Chondrocyte (in vitro differentiated cells): ENCODE data around the gene IDI1. TPM values are rescaled to one million over a fixed set of nuclear protein-coding genes. Genes with fewer than 3 reads are reported as not detected.
A peak's percentile ranks its signal among the peaks of the same experiment; 100 is the strongest.

Experiments used
- DNase-seq: peaks from one replicate; pipeline ENCODE4 v3.0.0; 2021; ENCODE audit warnings: mixed read lengths, low spot score
- H3K27ac Mint-ChIP-seq: one replicate; pipeline ENCODE4 v1.8.0; 2021; ENCODE audit warnings: mild to moderate bottlenecking, moderate library complexity, mixed read lengths; ENCODE audit not compliant: unreplicated experiment
- H3K27me3 Mint-ChIP-seq: 2 replicates; pipeline ENCODE4 v1.8.0; 2021; ENCODE audit warnings: low read depth, mixed read lengths
- H3K36me3 Mint-ChIP-seq: 2 replicates; pipeline ENCODE4 v1.8.0; 2021; ENCODE audit warnings: low read depth, mixed read lengths
- H3K4me1 Mint-ChIP-seq: 2 replicates; pipeline ENCODE4 v1.8.0; 2021; ENCODE audit warnings: low read depth, mild to moderate bottlenecking, mixed read lengths
- H3K4me3 Mint-ChIP-seq: one replicate; pipeline ENCODE4 v1.8.0; 2021; ENCODE audit warnings: mild to moderate bottlenecking, moderate library complexity, mixed read lengths; ENCODE audit not compliant: unreplicated experiment
- H3K9me3 Mint-ChIP-seq: 2 replicates; pipeline ENCODE4 v1.8.0; 2021; ENCODE audit warnings: low read depth, mixed read lengths
- long read RNA-seq: library from polyadenylated mRNA; stranded (forward); transcript quantifications from one replicate; pipeline ENCODE4 v2.0.0, GENCODE V29; 2021
- total RNA-seq: library from RNA; stranded (reverse); gene quantifications from 3 replicates; pipeline ENCODE4 v1.2.1, GENCODE V29; 2021
- TF ChIP-seq, protein P1 (sequence below): fragments of 200-600 bp; sonication (generic); IDR thresholded peaks from 2 replicates; pipeline ENCODE4 v1.5.0; 2021; ENCODE audit warnings: antibody characterized with exemption, mild to moderate bottlenecking, moderate library complexity

IDI1 gene
- total RNA-seq, result 39.0 to 45.7 TPM (median 40.6 TPM) in 3 replicates
- long read RNA-seq, transcript IDI1-201 (5 exons, 2,301 nt), result major isoform, 104 of 183 reads
- long read RNA-seq, transcript IDI1-205 (4 exons, 1,066 nt), result minor isoform, 48 of 183 reads
- long read RNA-seq, partial matches to known transcripts, result 16 of 183 reads
- long read RNA-seq, other reads (novel, unspliced or antisense), result 15 of 183 reads

DNA sequence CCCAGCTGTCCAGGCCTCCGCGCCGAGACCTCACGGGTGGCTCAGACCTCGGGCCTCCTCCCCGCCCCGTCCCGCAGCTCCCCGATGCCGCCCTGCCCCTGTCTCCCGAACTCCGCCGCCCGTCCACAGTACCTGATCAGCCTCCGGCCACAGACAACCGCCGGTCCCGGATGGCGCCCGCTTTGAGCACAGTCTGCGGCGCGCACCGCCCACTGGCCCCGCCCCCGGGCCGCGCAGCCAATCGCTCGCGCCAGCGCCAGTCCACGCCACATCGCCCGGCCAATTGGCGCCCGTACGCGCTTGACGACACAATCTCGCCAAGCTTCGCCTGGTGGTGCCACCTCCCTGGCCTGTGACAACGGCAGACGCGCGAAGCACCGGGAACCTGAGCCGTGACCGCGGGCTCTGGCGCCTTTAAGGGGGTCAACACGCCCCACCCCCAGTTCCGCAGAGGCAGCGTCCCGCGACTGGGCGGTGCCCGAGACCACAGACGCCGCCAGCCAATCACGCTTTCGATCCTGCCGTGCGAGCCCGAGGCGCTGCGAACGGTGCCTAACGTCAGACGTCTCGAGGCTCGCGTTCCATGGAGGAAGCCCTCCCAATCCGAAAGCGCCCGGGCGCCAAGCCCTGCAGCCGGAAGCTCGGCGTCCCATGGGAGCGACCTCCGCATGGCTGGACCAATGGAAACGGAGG, at the start of gene IDI1:
TSS of gene IDI1 (minus strand) at position 388 of the 693 bp plus-strand sequence. CDS start at position 272, 116 bp downstream.
- TF ChIP-seq, protein P1, sequence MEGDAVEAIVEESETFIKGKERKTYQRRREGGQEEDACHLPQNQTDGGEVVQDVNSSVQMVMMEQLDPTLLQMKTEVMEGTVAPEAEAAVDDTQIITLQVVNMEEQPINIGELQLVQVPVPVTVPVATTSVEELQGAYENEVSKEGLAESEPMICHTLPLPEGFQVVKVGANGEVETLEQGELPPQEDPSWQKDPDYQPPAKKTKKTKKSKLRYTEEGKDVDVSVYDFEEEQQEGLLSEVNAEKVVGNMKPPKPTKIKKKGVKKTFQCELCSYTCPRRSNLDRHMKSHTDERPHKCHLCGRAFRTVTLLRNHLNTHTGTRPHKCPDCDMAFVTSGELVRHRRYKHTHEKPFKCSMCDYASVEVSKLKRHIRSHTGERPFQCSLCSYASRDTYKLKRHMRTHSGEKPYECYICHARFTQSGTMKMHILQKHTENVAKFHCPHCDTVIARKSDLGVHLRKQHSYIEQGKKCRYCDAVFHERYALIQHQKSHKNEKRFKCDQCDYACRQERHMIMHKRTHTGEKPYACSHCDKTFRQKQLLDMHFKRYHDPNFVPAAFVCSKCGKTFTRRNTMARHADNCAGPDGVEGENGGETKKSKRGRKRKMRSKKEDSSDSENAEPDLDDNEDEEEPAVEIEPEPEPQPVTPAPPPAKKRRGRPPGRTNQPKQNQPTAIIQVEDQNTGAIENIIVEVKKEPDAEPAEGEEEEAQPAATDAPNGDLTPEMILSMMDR, result no peak
- Mint-ChIP-seq H3K27me3 (no peaks in the 10 kb centered on the region), H3K4me1 (peaks cover 66% of the 10 kb centered on the region), H3K27ac (peak within 1 kb of the TSS; percentile 99), H3K9me3 (no peaks in the 10 kb centered on the region), H3K4me3 (peak within 1 kb of the TSS; percentile 93), H3K36me3 (peaks cover 2% of the 10 kb centered on the region)
- DNase-seq, result peak; percentile 100

DNA sequence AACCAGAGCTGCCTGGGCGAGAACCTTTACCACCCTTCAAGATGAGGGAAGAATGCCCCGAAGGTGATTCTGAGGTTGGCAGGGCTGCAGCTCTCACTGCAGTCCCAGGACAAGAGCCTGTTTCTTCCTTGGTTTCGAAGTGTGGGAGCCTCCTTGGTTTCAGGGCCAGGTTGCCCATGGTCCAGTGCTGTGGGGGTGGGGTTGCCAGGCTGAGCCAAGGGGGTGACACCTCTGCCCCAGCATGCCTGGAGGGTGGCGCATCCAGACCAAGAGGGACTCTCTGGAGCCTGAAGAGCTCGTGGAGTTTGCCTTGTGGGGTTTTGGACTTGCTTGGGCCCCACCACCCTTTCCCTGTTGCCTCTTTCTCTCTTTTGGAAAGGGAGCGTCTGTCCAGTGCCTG, 48.5 kb upstream of the IDI1 start:
- no peak overlapping the region for H3K4me3 Mint-ChIP-seq
- peaks cover 27% of the 10 kb centered on the region for H3K36me3 Mint-ChIP-seq
- H3K4me1 Mint-ChIP-seq, result peaks cover 9% of the 10 kb centered on the region
- no peaks in the 10 kb centered on the region for H3K27me3 Mint-ChIP-seq
- no peak for DNase-seq
- H3K9me3 Mint-ChIP-seq, result no peaks in the 10 kb centered on the region
- H3K27ac Mint-ChIP-seq, result no peak overlapping the region
- TF ChIP-seq, protein P1, result no peak

DNA sequence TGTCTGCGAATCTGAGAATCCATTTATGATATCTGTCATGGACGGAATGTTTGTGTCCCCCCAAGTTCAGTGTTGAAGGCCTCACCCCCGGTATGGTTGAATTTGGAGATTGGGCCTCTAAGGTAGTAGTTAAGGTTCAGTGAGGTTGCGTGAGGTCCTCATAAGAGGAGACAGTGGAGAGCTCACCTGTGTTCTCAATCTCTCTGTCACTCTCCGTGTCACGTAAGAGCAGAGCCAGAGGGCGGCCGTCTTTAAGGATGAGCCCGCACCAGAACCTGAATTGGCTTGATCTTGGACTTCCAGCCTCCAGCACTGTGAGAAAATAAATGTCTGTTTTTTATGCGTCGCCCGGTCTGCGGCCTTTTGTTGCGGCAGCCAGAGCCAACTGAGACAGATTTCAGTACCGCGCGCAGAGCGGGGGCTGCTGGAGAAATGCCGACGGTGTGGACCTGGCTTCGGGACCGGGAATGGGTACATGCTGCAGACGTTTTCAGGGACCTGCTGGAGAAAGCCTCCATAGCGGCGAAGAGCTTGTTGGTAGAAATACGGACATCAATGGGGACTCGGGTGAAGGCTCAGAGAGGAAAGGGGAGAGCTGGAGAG, 47.5 kb upstream of the IDI1 start:
- Mint-ChIP-seq H3K4me3 (no peak overlapping the region), H3K9me3 (no peaks in the 10 kb centered on the region), H3K27me3 (no peaks in the 10 kb centered on the region), H3K27ac (no peak overlapping the region), H3K36me3 (peaks cover 21% of the 10 kb centered on the region), H3K4me1 (peaks cover 4% of the 10 kb centered on the region)
- DNase-seq, result no peak
- TF ChIP-seq, protein P1, result no peak

- H3K4me1 Mint-ChIP-seq, result peaks cover 4% of the 10 kb centered on the region
These were observed 46.6 kb upstream of the IDI1 start for GRCh38 chr10:1095498-1095897.

More at GRCh38 chr10:1095498-1095897, 46.6 kb upstream of the IDI1 start:
- H3K27ac Mint-ChIP-seq, result no peak overlapping the region
- H3K36me3 Mint-ChIP-seq, result peaks cover 22% of the 10 kb centered on the region
- H3K4me3 Mint-ChIP-seq, result no peak overlapping the region
- no peaks in the 10 kb centered on the region for H3K27me3 Mint-ChIP-seq
- no peaks in the 10 kb centered on the region for H3K9me3 Mint-ChIP-seq
- TF ChIP-seq, protein P1, result no peak
- no peak for DNase-seq
